SU-DHL-6 (cell line): ENCODE results near the gene DENND5B.

Experiments used
- EZH2phosphoT487 ChIP-seq: fragments of 200-600 bp; sonication (generic), shearing (Covaris generic); conservative IDR thresholded peaks from 2 replicates; pipeline ENCODE4 v1.6.1; 2018; ENCODE audit warnings: mild to moderate bottlenecking, antibody characterized with exemption, low read length, moderate library complexity, mixed read lengths
- TF ChIP-seq, protein P1 (sequence below): fragments of 200-600 bp; sonication (generic); IDR thresholded peaks from one replicate; pipeline ENCODE4 v1.5.1; 2017; ENCODE audit warnings: antibody characterized with exemption, mild to moderate bottlenecking, low read length, moderate library complexity; ENCODE audit not compliant: insufficient read depth, poor library complexity, severe bottlenecking

DNA sequence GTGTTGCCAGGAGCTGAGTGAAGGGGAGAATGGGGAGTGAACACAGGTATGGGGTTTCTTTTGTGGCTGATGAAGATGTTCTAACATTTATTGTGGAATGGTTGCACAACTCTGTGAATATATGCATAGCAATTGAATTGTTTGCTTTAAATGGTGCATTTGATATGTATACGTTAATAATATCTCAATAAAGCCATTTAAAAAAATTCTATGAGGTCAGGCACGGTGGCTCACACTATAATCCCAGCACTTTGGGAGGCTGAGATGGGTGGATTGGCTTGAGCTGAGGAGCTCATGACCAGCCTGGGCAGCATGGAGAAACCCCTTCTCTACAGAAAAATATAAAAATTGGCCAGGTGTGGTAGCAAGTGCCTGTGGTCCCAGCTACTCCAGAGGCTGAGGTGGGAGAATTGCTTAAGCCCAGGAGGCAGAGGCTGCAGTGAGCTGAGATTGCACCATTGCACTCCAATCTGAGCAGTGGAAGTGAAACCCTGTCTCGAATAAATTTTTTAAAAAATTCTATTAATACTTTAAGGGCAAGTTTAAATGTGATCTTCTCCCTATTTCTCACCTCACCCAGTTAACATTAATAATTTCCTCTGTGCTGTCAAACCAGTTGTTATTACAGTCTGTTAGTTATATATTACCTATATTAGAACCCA, 65.3 kb downstream of the DENND5B start:
- TF ChIP-seq, protein P1, sequence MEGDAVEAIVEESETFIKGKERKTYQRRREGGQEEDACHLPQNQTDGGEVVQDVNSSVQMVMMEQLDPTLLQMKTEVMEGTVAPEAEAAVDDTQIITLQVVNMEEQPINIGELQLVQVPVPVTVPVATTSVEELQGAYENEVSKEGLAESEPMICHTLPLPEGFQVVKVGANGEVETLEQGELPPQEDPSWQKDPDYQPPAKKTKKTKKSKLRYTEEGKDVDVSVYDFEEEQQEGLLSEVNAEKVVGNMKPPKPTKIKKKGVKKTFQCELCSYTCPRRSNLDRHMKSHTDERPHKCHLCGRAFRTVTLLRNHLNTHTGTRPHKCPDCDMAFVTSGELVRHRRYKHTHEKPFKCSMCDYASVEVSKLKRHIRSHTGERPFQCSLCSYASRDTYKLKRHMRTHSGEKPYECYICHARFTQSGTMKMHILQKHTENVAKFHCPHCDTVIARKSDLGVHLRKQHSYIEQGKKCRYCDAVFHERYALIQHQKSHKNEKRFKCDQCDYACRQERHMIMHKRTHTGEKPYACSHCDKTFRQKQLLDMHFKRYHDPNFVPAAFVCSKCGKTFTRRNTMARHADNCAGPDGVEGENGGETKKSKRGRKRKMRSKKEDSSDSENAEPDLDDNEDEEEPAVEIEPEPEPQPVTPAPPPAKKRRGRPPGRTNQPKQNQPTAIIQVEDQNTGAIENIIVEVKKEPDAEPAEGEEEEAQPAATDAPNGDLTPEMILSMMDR = no peak
- TF ChIP-seq EZH2phosphoT487 = no peak
